HG03575 (cell line): Measurements from ENCODE around the gene TIMM50.

Experiments
- ATAC-seq: cut with Tn5 transposase; IDR thresholded peaks from one replicate; pipeline ENCODE4 v1.9.1; 2021; ENCODE audit not compliant: unreplicated experiment, insufficient number of reproducible peaks, low FRiP score; ENCODE audit errors: extremely low read depth

Gene TIMM50

DNA sequence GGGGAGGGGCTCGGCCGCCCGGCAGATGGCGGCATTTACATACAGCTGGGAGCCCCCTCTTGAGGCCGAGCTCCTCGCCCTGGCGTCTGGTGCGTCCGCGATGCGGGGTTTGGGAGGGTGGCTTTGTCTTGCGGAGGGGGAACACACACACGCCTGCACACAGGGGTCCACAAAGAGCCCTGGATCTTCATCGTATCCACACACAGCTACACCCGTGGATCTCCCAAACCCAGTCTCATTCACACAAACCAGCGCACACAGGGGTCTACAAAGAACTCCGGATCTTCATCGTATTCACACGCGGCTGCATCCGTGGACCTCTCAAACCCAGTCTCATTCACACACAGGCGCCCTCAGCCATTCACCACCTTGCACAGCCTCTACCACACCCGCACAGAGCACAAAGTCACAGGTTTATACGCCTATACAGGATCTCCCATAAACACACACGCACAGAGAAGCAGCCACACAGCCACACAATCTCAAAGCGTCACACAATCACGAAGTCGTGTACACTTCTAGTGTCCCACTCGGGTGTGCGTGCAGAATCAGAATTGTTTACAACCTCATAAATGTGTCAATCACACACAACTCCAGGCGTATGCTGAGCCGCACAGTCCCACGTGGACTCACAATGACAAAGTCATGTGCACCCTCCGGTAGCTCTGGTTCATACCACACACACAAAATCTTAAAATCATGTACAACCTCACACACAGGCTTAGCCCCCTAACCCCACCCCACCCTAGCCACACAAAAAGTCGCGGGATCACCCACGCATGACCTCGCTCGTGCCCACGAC lies 17.6 kb downstream of the TIMM50 start:
- ATAC-seq: no peak

DNA sequence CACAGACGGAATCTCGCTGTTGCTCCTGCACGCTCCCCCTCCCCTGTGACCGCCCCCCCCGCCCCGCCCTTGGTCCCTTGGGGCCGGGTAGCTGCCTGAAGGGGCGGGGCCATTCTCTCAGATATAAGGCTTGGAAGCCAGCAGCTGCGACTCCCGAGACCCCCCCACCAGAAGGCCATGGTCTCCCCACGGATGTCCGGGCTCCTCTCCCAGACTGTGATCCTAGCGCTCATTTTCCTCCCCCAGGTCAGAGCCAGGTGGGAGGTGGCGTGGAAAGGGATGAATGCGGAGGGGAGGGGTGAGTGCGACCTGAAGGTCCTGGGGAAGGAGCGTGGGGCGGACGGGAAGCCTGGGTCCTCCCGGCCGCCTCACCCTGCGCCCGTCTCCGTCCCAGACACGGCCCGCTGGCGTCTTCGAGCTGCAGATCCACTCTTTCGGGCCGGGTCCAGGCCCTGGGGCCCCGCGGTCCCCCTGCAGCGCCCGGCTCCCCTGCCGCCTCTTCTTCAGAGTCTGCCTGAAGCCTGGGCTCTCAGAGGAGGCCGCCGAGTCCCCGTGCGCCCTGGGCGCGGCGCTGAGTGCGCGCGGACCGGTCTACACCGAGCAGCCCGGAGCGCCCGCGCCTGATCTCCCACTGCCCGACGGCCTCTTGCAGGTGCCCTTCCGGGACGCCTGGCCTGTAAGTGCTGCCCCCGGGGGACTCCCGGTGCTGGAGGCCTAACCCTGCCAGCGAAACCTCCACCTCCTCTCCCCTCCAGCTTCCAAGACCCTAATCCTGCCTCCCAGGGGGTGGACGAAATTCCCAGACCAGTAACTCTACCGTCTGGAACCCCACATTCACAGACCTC lies 18.4 kb downstream of the TIMM50 start, which contains the start of gene DLL3:
TSS of gene DLL3 (plus strand) at position 150 of the 845 bp plus-strand sequence. CDS start at position 178, 28 bp downstream.
- ATAC-seq: no peak

DNA sequence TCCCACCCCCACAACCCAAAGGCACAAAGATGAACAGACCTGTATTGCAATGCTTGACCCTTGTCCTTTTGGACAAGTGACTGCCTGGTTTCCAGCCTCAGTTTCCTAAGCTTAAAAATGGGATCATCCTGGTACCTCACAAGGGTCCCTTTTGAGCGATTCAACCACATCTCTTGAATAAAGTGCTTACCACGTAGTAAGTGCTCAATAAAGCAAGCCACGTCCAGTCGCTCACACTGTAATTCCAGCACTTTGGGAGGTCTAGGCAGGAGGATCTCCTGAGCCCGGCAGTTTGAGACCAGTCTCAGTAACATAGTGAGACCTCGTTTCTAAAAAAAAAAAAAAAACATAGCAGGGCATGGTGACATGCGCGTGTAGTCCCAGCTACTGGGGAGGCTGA lies 19.3 kb downstream of the TIMM50 start:
- ATAC-seq: no peak

DNA sequence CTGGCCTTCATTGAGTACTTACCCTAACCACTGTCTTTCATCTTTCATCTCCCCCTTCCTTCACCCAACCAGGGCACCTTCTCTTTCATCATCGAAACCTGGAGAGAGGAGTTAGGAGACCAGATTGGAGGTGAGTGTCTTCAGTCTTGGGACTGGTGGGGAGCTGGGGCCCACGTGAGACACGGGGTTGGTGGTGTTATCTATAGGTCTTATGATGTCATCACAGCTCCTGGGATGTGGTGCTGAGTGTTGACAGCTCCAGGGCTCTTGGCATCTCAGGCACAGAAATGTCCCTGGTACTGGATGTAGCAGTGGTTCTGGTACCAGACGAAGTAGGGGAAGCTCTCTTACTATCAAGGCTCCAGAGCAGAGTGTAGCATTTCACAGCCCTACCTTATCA lies 19.9 kb downstream of the TIMM50 start:
- no peak for ATAC-seq

DNA sequence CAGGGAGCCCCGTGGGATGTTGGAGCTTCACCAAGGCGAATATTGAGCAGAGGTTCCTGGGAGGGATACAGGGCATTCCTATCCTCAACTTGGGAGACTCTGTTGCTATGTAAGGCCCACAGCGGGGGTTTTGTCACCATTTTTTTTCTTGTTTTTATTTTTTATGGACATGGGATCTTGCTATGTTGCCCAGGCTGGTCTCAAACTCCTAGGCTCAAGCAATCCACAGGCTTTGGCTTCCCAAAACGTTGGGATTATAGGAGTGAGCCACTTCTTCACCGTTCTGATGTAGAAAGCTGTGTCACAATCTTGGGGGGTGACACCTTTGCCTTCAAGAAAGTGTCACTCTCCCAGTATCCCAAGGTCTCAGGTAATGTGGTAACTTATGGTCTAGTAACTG lies 20.7 kb downstream of the TIMM50 start:
- no peak for ATAC-seq

DNA sequence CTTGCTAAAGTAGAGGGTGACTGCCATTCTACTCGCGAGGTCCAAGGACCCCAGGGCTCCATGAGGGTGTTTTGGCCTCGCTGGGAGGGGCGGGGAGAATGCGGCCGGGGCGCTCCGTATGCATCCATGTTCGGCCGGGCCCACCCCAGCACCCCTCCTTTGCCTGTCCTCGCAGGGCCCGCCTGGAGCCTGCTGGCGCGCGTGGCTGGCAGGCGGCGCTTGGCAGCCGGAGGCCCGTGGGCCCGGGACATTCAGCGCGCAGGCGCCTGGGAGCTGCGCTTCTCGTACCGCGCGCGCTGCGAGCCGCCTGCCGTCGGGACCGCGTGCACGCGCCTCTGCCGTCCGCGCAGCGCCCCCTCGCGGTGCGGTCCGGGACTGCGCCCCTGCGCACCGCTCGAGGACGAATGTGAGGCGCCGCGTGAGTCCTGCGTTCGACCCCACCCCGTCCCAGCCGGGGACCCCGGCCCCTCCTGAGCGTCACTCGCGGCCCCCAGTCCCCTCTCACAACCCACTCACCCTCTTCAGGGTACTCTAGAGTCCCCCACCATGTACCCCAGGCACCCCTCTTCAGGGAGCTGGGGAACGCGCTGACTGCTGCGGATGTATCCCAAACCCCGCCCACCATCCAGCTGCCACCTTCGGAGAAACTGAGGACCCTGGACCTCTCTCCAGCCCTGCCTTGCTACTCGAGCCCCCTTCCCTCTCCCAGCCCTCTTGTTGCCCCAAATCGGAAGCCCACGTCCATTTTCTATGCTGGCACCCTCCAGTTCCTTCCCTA lies 22.2 kb downstream of the TIMM50 start:
- ATAC-seq: no peak

DNA sequence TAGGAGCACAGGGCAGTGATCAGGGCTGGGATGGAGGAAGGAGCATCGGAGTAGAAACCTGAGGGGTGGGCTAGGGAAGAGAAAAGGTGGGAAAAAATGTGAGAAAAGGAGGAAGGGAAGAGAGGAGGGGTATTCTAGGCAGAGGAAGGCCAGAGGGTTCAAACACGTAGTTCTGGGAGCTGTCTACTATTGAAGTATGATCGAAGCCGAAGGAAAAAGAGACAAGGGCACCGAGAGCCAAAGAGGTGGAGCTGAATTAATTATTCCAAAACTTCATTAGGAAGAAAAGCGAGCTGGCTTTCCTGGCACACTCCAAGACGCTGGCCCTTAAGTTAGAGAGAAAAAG lies 25.9 kb downstream of the TIMM50 start:
- no peak for ATAC-seq

DNA sequence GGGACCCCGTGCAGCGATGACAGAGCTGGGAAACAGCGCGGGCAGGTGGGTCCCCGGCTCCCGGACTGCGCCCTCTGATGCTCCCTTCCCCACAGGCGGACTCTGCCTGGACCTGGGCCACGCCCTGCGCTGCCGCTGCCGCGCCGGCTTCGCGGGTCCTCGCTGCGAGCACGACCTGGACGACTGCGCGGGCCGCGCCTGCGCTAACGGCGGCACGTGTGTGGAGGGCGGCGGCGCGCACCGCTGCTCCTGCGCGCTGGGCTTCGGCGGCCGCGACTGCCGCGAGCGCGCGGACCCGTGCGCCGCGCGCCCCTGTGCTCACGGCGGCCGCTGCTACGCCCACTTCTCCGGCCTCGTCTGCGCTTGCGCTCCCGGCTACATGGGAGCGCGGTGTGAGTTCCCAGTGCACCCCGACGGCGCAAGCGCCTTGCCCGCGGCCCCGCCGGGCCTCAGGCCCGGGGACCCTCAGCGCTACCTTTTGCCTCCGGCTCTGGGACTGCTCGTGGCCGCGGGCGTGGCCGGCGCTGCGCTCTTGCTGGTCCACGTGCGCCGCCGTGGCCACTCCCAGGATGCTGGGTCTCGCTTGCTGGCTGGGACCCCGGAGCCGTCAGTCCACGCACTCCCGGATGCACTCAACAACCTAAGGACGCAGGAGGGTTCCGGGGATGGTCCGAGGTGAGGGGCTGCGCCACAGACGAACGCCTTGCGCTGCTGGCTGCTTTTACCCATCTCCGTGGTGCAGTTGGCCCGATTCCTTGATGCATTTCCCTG lies 26.5 kb downstream of the TIMM50 start:
- ATAC-seq: no peak

DNA sequence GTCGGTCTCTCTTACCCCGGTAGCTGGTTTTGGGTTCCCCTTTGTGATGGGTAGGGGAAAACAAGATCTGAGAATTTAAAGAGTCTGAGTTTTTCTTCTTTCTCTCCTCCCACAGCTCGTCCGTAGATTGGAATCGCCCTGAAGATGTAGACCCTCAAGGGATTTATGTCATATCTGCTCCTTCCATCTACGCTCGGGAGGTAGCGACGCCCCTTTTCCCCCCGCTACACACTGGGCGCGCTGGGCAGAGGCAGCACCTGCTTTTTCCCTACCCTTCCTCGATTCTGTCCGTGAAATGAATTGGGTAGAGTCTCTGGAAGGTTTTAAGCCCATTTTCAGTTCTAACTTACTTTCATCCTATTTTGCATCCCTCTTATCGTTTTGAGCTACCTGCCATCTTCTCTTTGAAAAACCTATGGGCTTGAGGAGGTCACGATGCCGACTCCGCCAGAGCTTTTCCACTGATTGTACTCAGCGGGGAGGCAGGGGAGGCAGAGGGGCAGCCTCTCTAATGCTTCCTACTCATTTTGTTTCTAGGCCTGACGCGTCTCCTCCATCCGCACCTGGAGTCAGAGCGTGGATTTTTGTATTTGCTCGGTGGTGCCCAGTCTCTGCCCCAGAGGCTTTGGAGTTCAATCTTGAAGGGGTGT lies 27.2 kb downstream of the TIMM50 start:
- ATAC-seq: no peak

DNA sequence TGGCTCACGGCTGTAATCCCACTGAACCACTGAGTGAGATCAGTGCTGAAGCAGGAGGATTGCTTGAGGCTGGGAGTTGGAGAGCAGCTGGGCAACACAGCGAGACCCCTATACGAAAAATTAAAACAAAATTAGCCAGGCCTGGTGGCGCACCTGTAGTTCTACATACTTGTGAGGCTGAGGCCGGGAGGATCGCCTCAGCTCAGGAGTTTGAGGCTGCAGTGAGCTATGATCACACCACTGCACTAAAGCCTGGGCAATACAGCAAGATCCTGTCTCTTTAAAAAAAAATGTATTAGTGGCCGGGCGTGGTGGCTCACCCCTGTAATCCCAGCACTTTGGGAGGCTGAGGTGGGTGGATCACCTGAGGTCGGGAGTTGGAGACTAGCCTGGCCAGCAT lies 28.0 kb downstream of the TIMM50 start:
- no peak for ATAC-seq

DNA sequence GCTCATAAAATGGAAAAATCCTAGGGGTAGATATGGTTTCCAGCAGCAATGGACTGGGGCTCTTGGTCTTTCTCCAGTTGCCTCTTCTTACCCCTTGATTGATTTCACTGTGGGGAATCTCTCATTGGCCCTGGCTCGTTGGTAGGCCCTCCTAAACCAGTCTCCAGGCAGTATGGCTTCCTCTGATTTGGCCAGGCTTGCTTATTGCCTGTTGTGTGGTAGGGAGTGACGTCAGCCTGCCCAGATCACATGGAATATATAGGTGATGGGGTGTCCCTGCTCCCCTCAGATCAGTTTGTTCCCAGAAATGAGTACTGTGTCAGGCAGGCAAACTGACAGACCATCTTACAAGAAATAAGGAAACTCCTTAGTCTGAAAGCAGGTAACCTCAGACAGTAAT lies 28.6 kb downstream of the TIMM50 start:
- no peak for ATAC-seq

DNA sequence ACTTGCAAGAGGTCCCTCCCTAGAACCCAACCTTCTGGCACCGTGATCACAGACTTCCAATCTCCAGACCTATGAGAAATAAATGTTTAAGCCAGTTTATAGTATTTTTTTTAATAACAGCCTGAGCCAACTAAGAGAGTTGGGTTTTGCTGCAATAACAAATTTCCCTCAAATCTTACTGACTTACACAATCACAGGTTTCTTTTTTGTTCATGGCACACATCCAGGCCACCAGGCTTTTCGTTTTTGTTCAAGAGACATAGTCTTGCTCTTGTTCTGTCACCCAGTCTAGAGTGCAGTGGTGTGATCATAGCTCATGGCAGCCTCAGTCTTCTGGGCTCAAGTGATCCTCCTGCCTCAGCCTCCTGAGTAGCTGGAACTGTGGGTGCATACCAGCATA lies 32.4 kb downstream of the TIMM50 start:
- no peak for ATAC-seq

DNA sequence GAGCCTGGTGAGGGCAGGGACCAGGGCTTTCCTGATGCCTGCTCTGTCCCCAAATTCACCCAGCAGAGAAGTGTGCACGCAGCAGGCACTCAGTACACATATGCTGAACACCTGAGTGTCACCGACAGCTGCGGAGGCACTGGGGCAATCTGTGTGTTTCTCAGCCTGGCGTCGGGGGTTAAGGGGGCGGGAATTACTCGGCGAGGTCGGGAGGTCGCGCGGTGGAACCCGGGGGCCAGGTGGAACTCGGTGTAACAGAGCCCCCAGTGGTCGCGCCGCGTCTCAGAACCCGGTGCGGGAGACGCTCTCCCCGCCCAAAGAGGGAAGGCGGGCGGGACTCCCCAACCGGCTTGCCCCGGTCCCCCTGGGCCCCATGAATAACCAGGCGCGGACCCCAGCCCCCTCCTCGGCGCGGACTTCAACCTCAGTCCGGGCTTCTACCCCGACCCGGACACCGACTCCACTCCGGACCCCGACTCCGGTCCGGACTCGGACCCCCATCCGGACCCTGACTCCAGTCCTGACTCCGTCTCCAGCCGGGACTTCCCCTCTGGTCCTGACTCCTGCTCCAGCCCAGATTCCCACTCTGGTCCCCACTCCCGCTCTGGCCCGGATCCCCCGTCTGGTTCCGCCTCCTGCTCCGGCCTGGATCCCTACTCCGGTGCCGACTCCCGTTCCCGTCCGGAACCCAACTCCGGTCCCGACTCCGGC lies 34.4 kb downstream of the TIMM50 start, which contains the start of gene SELENOV:
TSS of gene SELENOV (plus strand) at position 300 of the 711 bp plus-strand sequence. CDS start at position 374, 74 bp downstream.
- ATAC-seq: no peak

DNA sequence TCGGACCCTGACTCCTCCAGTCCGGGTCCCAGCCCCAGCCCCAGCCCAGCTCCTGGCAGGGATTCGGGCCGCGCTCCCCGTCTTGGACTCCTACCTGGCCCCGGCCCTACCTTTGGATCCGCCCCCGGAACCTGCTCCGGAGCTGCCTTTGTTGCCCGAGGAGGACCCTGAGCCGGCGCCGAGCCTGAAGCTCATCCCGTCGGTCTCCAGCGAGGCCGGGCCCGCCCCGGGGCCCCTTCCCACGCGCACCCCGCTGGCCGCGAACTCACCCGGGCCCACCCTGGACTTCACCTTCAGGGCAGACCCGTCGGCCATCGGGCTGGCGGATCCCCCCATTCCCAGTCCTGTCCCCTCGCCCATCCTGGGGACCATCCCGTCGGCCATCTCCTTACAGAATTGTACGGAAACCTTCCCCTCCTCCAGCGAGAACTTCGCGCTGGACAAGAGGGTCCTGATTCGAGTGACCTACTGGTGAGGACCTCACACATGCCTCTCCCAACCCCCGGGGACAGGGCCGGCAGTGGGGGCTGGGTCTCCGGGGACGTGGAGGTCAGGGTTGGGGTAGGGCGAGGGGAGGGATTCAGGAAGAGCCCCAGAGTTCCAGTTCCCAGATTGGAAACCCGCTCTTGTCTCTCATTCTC lies 35.0 kb downstream of the TIMM50 start:
- ATAC-seq: no peak

DNA sequence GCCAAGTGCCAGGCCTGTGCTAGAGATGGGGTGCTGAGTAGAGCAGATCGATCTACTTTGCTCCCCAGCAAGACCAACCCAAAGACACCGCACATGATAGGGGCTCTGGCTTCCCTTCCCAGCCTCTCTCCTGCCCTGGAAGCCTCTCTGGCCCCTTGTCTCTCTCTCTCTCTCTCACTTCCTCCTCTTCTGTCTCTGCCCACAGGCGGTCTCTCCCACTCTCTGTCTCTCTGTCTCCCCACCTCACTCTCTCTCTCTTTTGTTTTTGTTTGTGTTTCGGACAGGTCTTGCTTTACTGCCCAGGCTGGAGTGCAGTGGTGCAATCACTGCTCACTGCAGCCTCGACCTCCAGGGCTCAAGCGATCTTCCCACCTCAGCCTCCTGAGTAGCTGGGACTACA lies 35.6 kb downstream of the TIMM50 start:
- no peak for ATAC-seq

DNA sequence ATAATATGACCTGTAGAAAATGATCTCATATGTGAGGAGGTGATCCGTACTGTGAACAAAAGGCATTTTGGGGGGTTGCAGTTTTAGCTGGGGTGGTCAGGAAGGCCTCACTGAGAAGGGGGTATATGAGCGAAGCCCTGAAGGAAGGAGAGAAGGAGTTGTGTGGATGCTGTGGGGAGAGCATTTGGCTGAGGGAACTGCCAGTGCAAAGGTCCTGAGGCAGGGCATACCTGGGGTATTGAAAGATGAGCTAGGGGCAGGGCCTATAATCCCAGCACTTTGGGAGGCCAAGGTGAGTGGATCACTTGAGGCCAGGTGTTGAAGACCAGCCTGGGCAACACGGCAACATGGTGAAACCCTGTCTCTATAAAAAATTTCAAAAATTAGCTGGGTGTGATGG lies 36.8 kb downstream of the TIMM50 start:
- ATAC-seq: no peak

DNA sequence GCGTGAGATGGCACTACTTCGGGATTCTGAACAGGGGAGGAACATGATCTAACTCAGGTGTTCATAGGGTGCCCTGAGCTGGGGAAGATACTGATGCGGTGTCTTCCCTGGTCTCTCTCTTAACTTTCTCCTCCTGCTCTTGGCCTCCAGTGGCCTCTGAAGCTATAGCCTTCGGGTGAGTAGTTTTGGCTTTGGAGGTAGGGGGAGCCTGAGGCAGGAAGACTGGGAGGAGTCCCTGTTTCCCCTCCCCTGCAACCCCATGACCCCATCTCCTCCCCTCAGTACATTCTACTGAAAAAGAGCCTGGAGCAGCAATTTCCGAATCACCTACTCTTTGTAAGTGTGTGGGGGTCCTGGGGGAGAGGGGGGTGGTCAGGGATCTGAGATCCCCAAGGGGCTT lies 37.8 kb downstream of the TIMM50 start:
- no peak for ATAC-seq
